K562 (cell line): ENCODE results near the gene ADGRA3. TPM values are rescaled to one million over a fixed set of nuclear protein-coding genes. Genes with fewer than 3 reads are reported as not detected.

ENCODE experiments used
- ATAC-seq: fragments of 200-7000 bp; cut with Tn5 transposase; 3 replicates; pipeline ENCODE4 v1.9.1; 2020; ENCODE audit warnings: moderate library complexity
- BruUV-seq: library from RNA; stranded (reverse); fragments of 400-500 nt; replicated peaks from 2 replicates; lab custom pipeline; 2021; lab: Mats Ljungman, UMichigan
- CTCF ChIA-PET: fragments of 300-600 bp; formaldehyde crosslinking; extraction: SDS; loops from one replicate; lab custom pipeline; 2021; ENCODE audit warnings: low intra/inter-chr PET ratio; lab: Yijun Ruan, JAX
- POLR2A ChIA-PET: fragments of 300-600, 350-650 bp; sonication (Branson Sonifier 250); formaldehyde crosslinking; extraction: SDS; loops from one replicate; lab custom pipeline; 2021; ENCODE audit warnings: antibody characterized with exemption, inconsistent platforms; lab: Yijun Ruan, JAX
- DNase-seq, 4 experiments: peaks; one replicate each; pipeline versions ENCODE4 v3.0.0 to v3.0.0-alpha.2; 2011 to 2018; ENCODE audit warnings: low spot score in 3 of 4, mixed read lengths in 3 of 4; ENCODE audit errors: extremely low read depth in 1 of 4
- FAIRE-seq: peaks from 2 replicates; lab custom pipeline; 2011; peaks lifted over from hg19 to GRCh38; lab: Jason Lieb, UNC
- H2AFZ ChIP-seq: 2 replicates; pipeline ENCODE4 v1.6.0; 2011; ENCODE audit warnings: low read depth, low read length, control low read depth, inconsistent platforms
- H3K27ac ChIP-seq: fragments of 200-600 bp; 3 replicates; pipeline ENCODE4 v1.8.0; 2011; ENCODE audit warnings: low read depth, mild to moderate bottlenecking, control low read depth, inconsistent platforms, low read length, moderate library complexity, mixed read lengths; ENCODE audit errors: extremely low read depth
- H3K27me3 ChIP-seq, 2 experiments: fragments of 300-600 bp in 1 of 2; 2 replicates in 1 of 2; 3 replicates in 1 of 2; pipeline versions ENCODE4 v1.6.0 to v1.8.0; 2011; ENCODE audit warnings: inconsistent platforms in 2 of 2, low read length in 2 of 2, mild to moderate bottlenecking in 1 of 2, mixed read lengths in 1 of 2, moderate library complexity in 1 of 2; ENCODE audit not compliant: control insufficient read depth in 2 of 2, insufficient read depth in 2 of 2
- H3K36me3 ChIP-seq: fragments of 300-600 bp; 3 replicates; pipeline ENCODE4 v1.8.0; 2011; ENCODE audit warnings: mild to moderate bottlenecking, low read length, inconsistent platforms; ENCODE audit not compliant: control insufficient read depth, insufficient read depth
- H3K4me1 ChIP-seq, 2 experiments: fragments of 200-600 bp in 1 of 2; replicated peaks in 1 of 2; 2 replicates in 1 of 2; 3 replicates in 1 of 2; pipeline versions ENCODE4 v1.5.1 to v1.8.0; 2011; ENCODE audit warnings: inconsistent platforms in 2 of 2, low read length in 2 of 2, mild to moderate bottlenecking in 1 of 2, mixed read lengths in 1 of 2, moderate library complexity in 1 of 2; ENCODE audit not compliant: control insufficient read depth in 2 of 2, insufficient read depth in 2 of 2
- H3K4me2 ChIP-seq: 2 replicates; pipeline ENCODE4 v1.6.1; 2011; ENCODE audit warnings: low read length, control low read depth, inconsistent platforms, mixed read lengths; ENCODE audit not compliant: insufficient read depth
- H3K4me3 ChIP-seq: fragments of 200-600 bp; sonication (generic), shearing (Covaris generic); 2 replicates; pipeline ENCODE4 v1.5.1; 2016; ENCODE audit warnings: control low read depth, inconsistent platforms
- H3K79me2 ChIP-seq: fragments of 200-600 bp; 3 replicates; pipeline ENCODE4 v1.8.0; 2011; ENCODE audit warnings: low read length, inconsistent platforms; ENCODE audit not compliant: control insufficient read depth, insufficient read depth
- H3K9ac ChIP-seq, 2 experiments: 2 replicates each; pipeline versions ENCODE4 v1.6.0 to v1.6.1; 2011; ENCODE audit warnings: low read depth in 2 of 2, low read length in 2 of 2, control low read depth in 1 of 2, inconsistent platforms in 1 of 2, mild to moderate bottlenecking in 1 of 2, mixed read lengths in 1 of 2; ENCODE audit not compliant: insufficient read depth in 1 of 2
- H3K9me1 ChIP-seq: one replicate; pipeline ENCODE4 v1.6.0; 2011; ENCODE audit warnings: inconsistent platforms, mild to moderate bottlenecking, low read length, moderate library complexity; ENCODE audit not compliant: control insufficient read depth, insufficient read depth
- H3K9me3 ChIP-seq: replicated peaks from 2 replicates; pipeline ENCODE4 v1.5.1; 2011; ENCODE audit warnings: low read depth, low read length, inconsistent platforms; ENCODE audit not compliant: control insufficient read depth, insufficient read depth
- H4K20me1 ChIP-seq: replicated peaks from 2 replicates; pipeline ENCODE4 v1.6.1; 2011; ENCODE audit warnings: low read length, inconsistent platforms, mixed read lengths; ENCODE audit not compliant: control insufficient read depth, insufficient read depth
- AFF4 ChIP-seq: sonication (generic); formaldehyde crosslinking; IDR thresholded peaks from 2 replicates; pipeline ENCODE4 v1.8.0; 2023; ENCODE audit warnings: mild to moderate bottlenecking, missing genetic modification reagents
- E2F4 ChIP-seq: sonication (generic); formaldehyde crosslinking; IDR thresholded peaks from 2 replicates; pipeline ENCODE4 v1.8.0; 2022; ENCODE audit warnings: mild to moderate bottlenecking, low read depth, missing genetic modification reagents
- ETV5 ChIP-seq: sonication (generic); formaldehyde crosslinking; IDR thresholded peaks from 2 replicates; pipeline ENCODE4 v1.4.0; 2020; ENCODE audit warnings: low read depth, mild to moderate bottlenecking, missing genetic modification reagents
- ZBTB26 ChIP-seq: fragments of 450-650 bp; formaldehyde crosslinking; IDR thresholded peaks from 2 replicates; pipeline ENCODE4 v1.4.0; 2022; ENCODE audit warnings: missing genetic modification characterization
- ZNF766 ChIP-seq: fragments of 200-800 bp; sonication (Bioruptor generic); conservative IDR thresholded peaks from 2 replicates; pipeline ENCODE4 v1.6.1; 2016; ENCODE audit warnings: missing genetic modification characterization, missing compliant biosample characterization
- WGBS: fragments of 100-300 bp; shearing (Covaris generic); methylation state at CpG from one replicate; pipeline ENCODE4 v1.1.6; 2016; ENCODE audit warnings: low coverage, mixed read lengths; ENCODE audit not compliant: insufficient coverage; ENCODE audit errors: missing lambda C conversion rate; 5-methylcytosine and 5-hydroxymethylcytosine counted together
- in situ Hi-C: fragments of 300-500 bp; cut with MboI; formaldehyde crosslinking; loops from 4 replicates; pipeline ENCODE4 v1.15.0; 2018; ENCODE audit warnings: inconsistent platforms, mixed read lengths
- intact Hi-C: fragments of 100-400 bp; cut with micrococcal nuclease; formaldehyde crosslinking; loops from 2 replicates; pipeline ENCODE4 v1.14.2; 2022
- polyA plus RNA-seq, 8 experiments: library from polyadenylated mRNA; depleted of rRNA in 4 of 8; stranded (reverse) in 5 of 8; unstranded in 3 of 8; fragments of >200 nt; fragmentation: Nextera tagmentation in 2 of 8; fragmentation: Illumina TruSeq in 1 of 8; extraction: Ambion mirVana in 2 of 8; extraction: Trizol in 1 of 8; gene quantifications; 2 replicates each; pipeline versions ENCODE4 v1.2.1 to v1.2.3, GENCODE V29; 2011 to 2014; ENCODE audit warnings: inconsistent platforms in 1 of 8, missing spikeins in 1 of 8
- total RNA-seq, 7 experiments: library from RNA; depleted of rRNA in 6 of 7; stranded (reverse); fragments of >200 nt in 6 of 7; fragmentation: Illumina TruSeq in 2 of 7; extraction: Trizol in 2 of 7; gene quantifications; 2 replicates each; pipeline versions ENCODE4 v1.2.1 to v1.2.3, GENCODE V29; 2011 to 2021; ENCODE audit warnings: low replicate concordance in 1 of 7

ADGRA3 gene
- total and polyA plus RNA-seq, 9 of the 15 experiments (the other 6 are each of a cell fraction or from before 2014, with no cell fraction given): 0.06 to 2.3 (median 0.27) TPM; not detected in 3

DNA sequence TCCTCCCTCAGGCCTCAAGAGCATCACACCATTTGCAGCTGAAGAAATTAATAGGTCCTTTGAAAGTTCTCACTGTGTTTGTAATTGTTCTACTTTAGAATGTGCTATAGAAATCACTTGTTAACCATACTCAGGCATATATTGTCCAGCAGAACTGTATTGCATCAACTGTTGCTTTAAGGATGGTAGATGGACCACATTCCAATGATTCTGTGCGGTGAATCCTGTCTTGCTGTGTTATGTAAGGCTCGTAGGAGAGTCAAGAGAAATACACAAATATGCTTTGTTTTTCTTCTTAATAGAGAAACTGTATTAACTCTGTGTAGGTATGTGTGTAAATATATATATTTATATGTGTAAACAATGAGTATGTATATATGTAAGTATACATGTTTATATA lies 6.3 kb upstream of the ADGRA3 start:
- TF ChIP-seq ETV5 (CRISPR knock-in tag) (no peak), ZNF766 (CRISPR knock-in tag) (no peak), AFF4 (CRISPR knock-in tag) (no peak), E2F4 (CRISPR knock-in tag) (no peak), ZBTB26 (CRISPR knock-in tag) (no peak)
- TF ChIP-seq, all 486 proteins: peak for 0
- Histone ChIP-seq H3K79me2 (no peaks in the 10 kb centered on the region), H3K27ac (no peak overlapping the region), H2AFZ (no peak overlapping the region), H3K9me3 (no peaks in the 10 kb centered on the region), H3K9ac (no peak overlapping the region), H4K20me1 (no peaks in the 10 kb centered on the region), H3K36me3 (no peaks in the 10 kb centered on the region), H3K4me3 (no peak overlapping the region), H3K4me2 (no peak overlapping the region), H3K27me3 (no peaks in the 10 kb centered on the region), H3K4me1 (no peaks in the 10 kb centered on the region), H3K9me1 (no peaks in the 10 kb centered on the region)
- intact Hi-C loops (no loop called here), in situ Hi-C loops (no loop called here)
- FAIRE-seq (no peak), ATAC-seq (no peak), DNase-seq (no peak)
- CTCF ChIA-PET: interaction anchor here (1.1 kb wide), 1 partner anchor 733 kb away, joined by 3 read pairs; no protein-coding TSS in a partner anchor
- POLR2A ChIA-PET: no interaction called here
- 0% methylated on average over 2 of the region's 2 CpGs for WGBS
- no TSS peak for BruUV-seq
